A673 (cell line): ENCODE data around the gene SESN1.

ENCODE experiments used
- EZH2 ChIP-seq: fragments of 200-600 bp; sonication (generic); IDR thresholded peaks from 2 replicates; pipeline ENCODE4 v1.6.1; 2017; ENCODE audit warnings: borderline replicate concordance, low read depth, mild to moderate bottlenecking, mixed read lengths, antibody characterized with exemption, low read length; ENCODE audit not compliant: poor library complexity, severe bottlenecking
- TF ChIP-seq, protein P1 (sequence below): fragments of 300-800, 200-600 bp; sonication (generic); conservative IDR thresholded peaks from 2 replicates; pipeline ENCODE4 v1.5.1; 2017; ENCODE audit warnings: low read depth, mild to moderate bottlenecking, antibody characterized with exemption, low read length, moderate library complexity, mixed read lengths

DNA sequence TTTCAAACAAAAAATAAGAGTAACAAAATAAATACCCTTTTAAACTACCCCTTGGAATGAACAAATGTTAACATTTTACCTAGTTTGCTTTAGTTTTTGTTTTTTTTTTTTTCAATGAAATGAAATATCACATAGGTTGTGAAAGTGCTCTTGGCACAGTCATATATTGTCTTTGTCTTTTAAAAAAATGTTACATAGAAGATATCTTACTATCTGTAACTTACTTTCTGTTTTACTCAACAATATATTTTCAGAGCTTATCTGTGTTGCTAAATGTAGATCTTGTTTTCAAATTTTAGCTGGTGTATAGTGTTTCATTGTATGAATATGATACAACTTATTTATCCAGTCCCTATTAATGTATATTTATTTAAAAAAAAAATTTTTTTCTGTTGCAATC is 9.3 kb upstream of the SESN1 start:
- TF ChIP-seq, protein P1, sequence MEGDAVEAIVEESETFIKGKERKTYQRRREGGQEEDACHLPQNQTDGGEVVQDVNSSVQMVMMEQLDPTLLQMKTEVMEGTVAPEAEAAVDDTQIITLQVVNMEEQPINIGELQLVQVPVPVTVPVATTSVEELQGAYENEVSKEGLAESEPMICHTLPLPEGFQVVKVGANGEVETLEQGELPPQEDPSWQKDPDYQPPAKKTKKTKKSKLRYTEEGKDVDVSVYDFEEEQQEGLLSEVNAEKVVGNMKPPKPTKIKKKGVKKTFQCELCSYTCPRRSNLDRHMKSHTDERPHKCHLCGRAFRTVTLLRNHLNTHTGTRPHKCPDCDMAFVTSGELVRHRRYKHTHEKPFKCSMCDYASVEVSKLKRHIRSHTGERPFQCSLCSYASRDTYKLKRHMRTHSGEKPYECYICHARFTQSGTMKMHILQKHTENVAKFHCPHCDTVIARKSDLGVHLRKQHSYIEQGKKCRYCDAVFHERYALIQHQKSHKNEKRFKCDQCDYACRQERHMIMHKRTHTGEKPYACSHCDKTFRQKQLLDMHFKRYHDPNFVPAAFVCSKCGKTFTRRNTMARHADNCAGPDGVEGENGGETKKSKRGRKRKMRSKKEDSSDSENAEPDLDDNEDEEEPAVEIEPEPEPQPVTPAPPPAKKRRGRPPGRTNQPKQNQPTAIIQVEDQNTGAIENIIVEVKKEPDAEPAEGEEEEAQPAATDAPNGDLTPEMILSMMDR, result no peak
- TF ChIP-seq EZH2, result no peak
